IgD-negative memory B cell (primary cell): Measurements from ENCODE around the gene PDE1A. TPM values are rescaled to one million over a fixed set of nuclear protein-coding genes. Genes with fewer than 3 reads are reported as not detected.

ENCODE experiments used
- H3K27ac Mint-ChIP-seq, 3 donors: one replicate each; pipeline ENCODE4 v1.8.0; 2020 to 2022; ENCODE audit warnings: mild to moderate bottlenecking in 3 of 3, mixed read lengths in 3 of 3, moderate library complexity in 1 of 3
- H3K27me3 Mint-ChIP-seq: one replicate; pipeline ENCODE4 v1.8.0; 2021; ENCODE audit warnings: mixed read lengths
- H3K36me3 Mint-ChIP-seq: one replicate; pipeline ENCODE4 v1.8.0; 2020; ENCODE audit warnings: mild to moderate bottlenecking, mixed read lengths
- H3K4me1 Mint-ChIP-seq, 3 donors: one replicate each; pipeline ENCODE4 v1.8.0; 2020 to 2022; ENCODE audit warnings: mixed read lengths in 3 of 3, mild to moderate bottlenecking in 1 of 3
- H3K4me3 Mint-ChIP-seq, 4 donors: one replicate each; pipeline ENCODE4 v1.8.0; 2020 to 2022; ENCODE audit warnings: mild to moderate bottlenecking in 4 of 4, mixed read lengths in 4 of 4, moderate library complexity in 3 of 4
- H3K9me3 Mint-ChIP-seq, 3 donors: one replicate each; pipeline ENCODE4 v1.8.0; 2020 to 2021; ENCODE audit warnings: mixed read lengths in 3 of 3, mild to moderate bottlenecking in 1 of 3
- polyA plus RNA-seq: library from polyadenylated mRNA; unstranded; fragments of 300-500 nt; fragmentation: Illumina TruSeq; gene quantifications from one replicate; pipeline ENCODE4 v1.2.3, GENCODE V29; 2021

Gene PDE1A
- polyA plus RNA-seq, 1 donor from 2014 or later, result not detected

- no peak overlapping the region for H3K4me3 Mint-ChIP-seq
- no peaks in the 10 kb centered on the region for H3K36me3 Mint-ChIP-seq
- peaks cover 0 to 2% (median 1%) of the 10 kb centered on the region in 3 donors for H3K4me1 Mint-ChIP-seq
- no peaks in the 10 kb centered on the region for H3K9me3 Mint-ChIP-seq
- H3K27me3 Mint-ChIP-seq, result no peaks in the 10 kb centered on the region
- H3K27ac Mint-ChIP-seq, result peak overlapping the region in 1 of 3 donors; percentile 17
Measured at GRCh38 chr2:182097571-182098164, 329.2 kb downstream of the PDE1A start.

DNA sequence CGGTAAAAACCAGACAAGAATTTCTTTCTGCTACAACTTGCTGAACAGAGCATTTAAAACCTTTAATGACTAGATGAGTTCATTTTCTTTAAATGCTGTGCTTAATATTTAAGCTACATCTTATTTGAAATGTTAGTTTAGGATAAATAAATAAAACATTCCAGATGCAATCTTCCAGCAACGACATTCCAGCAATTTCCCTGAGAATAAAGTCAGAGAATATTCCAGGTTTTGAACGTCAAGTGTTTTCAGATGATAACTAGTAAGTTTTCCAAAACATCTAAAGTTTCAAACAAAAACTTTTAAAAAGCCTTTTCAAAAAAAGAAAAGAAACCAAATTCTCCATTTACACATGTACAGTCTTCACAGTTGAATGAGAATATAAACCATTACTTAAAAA lies 336.4 kb downstream of the PDE1A start:
- no peaks in the 10 kb centered on the region for H3K36me3 Mint-ChIP-seq
- H3K27me3 Mint-ChIP-seq, result peaks cover 2% of the 10 kb centered on the region
- H3K27ac Mint-ChIP-seq, result no peak overlapping the region
- H3K4me3 Mint-ChIP-seq, result no peak overlapping the region
- H3K9me3 Mint-ChIP-seq, result no peaks in the 10 kb centered on the region
- H3K4me1 Mint-ChIP-seq, result no peaks in the 10 kb centered on the region
